CD14-positive monocyte (primary cell): ENCODE results near the gene DPP6. TPM values are rescaled to one million over a fixed set of nuclear protein-coding genes. Genes with fewer than 3 reads are reported as not detected.

Experiments used
- DNase-seq, 3 donors: peaks; one replicate each; pipeline ENCODE4 v3.0.0-alpha.2; 2011 to 2022
- H2AFZ ChIP-seq: 2 replicates; pipeline ENCODE4 v1.6.0; 2012; ENCODE audit warnings: mild to moderate bottlenecking, low read depth, low read length, inconsistent platforms; ENCODE audit not compliant: insufficient read depth, poor library complexity, severe bottlenecking
- H3K27ac ChIP-seq, 2 donors: 1 replicate in 1 of 2; 2 replicates in 1 of 2; pipeline ENCODE4 v1.5.1; 2012 to 2013; ENCODE audit warnings: low read length in 2 of 2, control low read depth in 1 of 2, inconsistent platforms in 1 of 2, low read depth in 1 of 2, mild to moderate bottlenecking in 1 of 2
- H3K27me3 ChIP-seq, 2 donors: one replicate each; pipeline versions ENCODE4 v1.6.0 to v1.6.1; 2011 to 2013; ENCODE audit warnings: low read length in 2 of 2; ENCODE audit not compliant: control insufficient read depth in 2 of 2, insufficient read depth in 2 of 2
- H3K36me3 ChIP-seq, 2 donors: replicated peaks in 1 of 2; 1 replicate in 1 of 2; 2 replicates in 1 of 2; pipeline versions ENCODE4 v1.5.1 to v1.6.1; 2012 to 2013; ENCODE audit warnings: low read length in 2 of 2, control low read depth in 1 of 2, inconsistent platforms in 1 of 2, mild to moderate bottlenecking in 1 of 2; ENCODE audit not compliant: insufficient read depth in 2 of 2, control insufficient read depth in 1 of 2
- H3K4me1 ChIP-seq, 2 donors: 1 replicate in 1 of 2; 2 replicates in 1 of 2; pipeline versions ENCODE4 v1.5.1 to v1.6.1; 2012 to 2013; ENCODE audit warnings: low read length in 2 of 2, control low read depth in 1 of 2, inconsistent platforms in 1 of 2, mild to moderate bottlenecking in 1 of 2, moderate library complexity in 1 of 2; ENCODE audit not compliant: insufficient read depth in 2 of 2, control insufficient read depth in 1 of 2
- H3K4me2 ChIP-seq: replicated peaks from 2 replicates; pipeline ENCODE3; 2012; ENCODE audit warnings: low read length, moderate library complexity, mild to moderate bottlenecking; ENCODE audit not compliant: poor library complexity, severe bottlenecking; ENCODE audit errors: extremely low read depth
- H3K4me3 ChIP-seq, 3 experiments: fragments of 200-600 bp in 1 of 3; sonication (generic) in 1 of 3; replicated peaks in 1 of 3; 1 replicate in 2 of 3; 2 replicates in 1 of 3; pipeline ENCODE4 v1.5.1; 2011 to 2013; ENCODE audit warnings: low read length in 3 of 3, mild to moderate bottlenecking in 3 of 3, control low read depth in 2 of 3, low read depth in 2 of 3, inconsistent platforms in 1 of 3, moderate library complexity in 1 of 3
- H3K79me2 ChIP-seq: 2 replicates; pipeline ENCODE4 v1.6.0; 2012; ENCODE audit warnings: mild to moderate bottlenecking, control low read depth, inconsistent platforms, low read length, moderate library complexity; ENCODE audit not compliant: insufficient read depth
- H3K9ac ChIP-seq: 2 replicates; pipeline ENCODE4 v1.6.0; 2017; ENCODE audit warnings: low read length, mild to moderate bottlenecking; ENCODE audit not compliant: insufficient read depth, poor library complexity, severe bottlenecking
- H3K9me3 ChIP-seq, 2 donors: replicated peaks in 1 of 2; 1 replicate in 1 of 2; 2 replicates in 1 of 2; pipeline versions ENCODE4 v1.5.1 to v1.6.1; 2012 to 2013; ENCODE audit warnings: low read length in 2 of 2, control low read depth in 1 of 2; ENCODE audit not compliant: control insufficient read depth in 1 of 2, insufficient read depth in 1 of 2
- H4K20me1 ChIP-seq: 2 replicates; pipeline ENCODE4 v1.6.0; 2012; ENCODE audit warnings: mild to moderate bottlenecking, low read length, control low read depth, moderate library complexity; ENCODE audit not compliant: insufficient read depth
- H3K27ac Mint-ChIP-seq, 7 donors: one replicate each; pipeline ENCODE4 v1.8.0; 2020; ENCODE audit warnings: mild to moderate bottlenecking in 7 of 7, mixed read lengths in 7 of 7, moderate library complexity in 6 of 7, inconsistent platforms in 2 of 7
- H3K27me3 Mint-ChIP-seq, 3 donors: one replicate each; pipeline ENCODE4 v1.8.0; 2021 to 2022; ENCODE audit warnings: low read depth in 3 of 3, mild to moderate bottlenecking in 3 of 3, mixed read lengths in 3 of 3, moderate library complexity in 3 of 3, inconsistent platforms in 1 of 3
- H3K36me3 Mint-ChIP-seq, 2 donors: one replicate each; pipeline ENCODE4 v1.8.0; 2020; ENCODE audit warnings: mixed read lengths in 2 of 2, inconsistent platforms in 1 of 2, mild to moderate bottlenecking in 1 of 2
- H3K4me1 Mint-ChIP-seq: one replicate; pipeline ENCODE4 v1.8.0; 2020; ENCODE audit warnings: mild to moderate bottlenecking, mixed read lengths
- H3K4me3 Mint-ChIP-seq, 2 donors: one replicate each; pipeline ENCODE4 v1.8.0; 2020; ENCODE audit warnings: mild to moderate bottlenecking in 2 of 2, mixed read lengths in 2 of 2, moderate library complexity in 1 of 2
- H3K9me3 Mint-ChIP-seq, 7 donors: one replicate each; pipeline ENCODE4 v1.8.0; 2020 to 2022; ENCODE audit warnings: mixed read lengths in 7 of 7, mild to moderate bottlenecking in 6 of 7, moderate library complexity in 6 of 7, inconsistent platforms in 2 of 7
- WGBS: methylation state at CpG from one replicate; pipeline ENCODE4 v1.1.5; 2013; ENCODE audit warnings: missing lambda C conversion rate; ENCODE audit not compliant: insufficient coverage; 5-methylcytosine and 5-hydroxymethylcytosine counted together
- intact Hi-C, 2 donors: fragments of 100-400 bp; cut with micrococcal nuclease; formaldehyde crosslinking; loops; one replicate each; pipeline versions ENCODE4 v1.15.0 to v1.15.1; 2023
- polyA plus RNA-seq, 3 donors: library from polyadenylated mRNA; depleted of rRNA in 1 of 3; unstranded in 2 of 3; stranded (reverse) in 1 of 3; fragments of 300-500 nt in 2 of 3; fragments of >200 nt in 1 of 3; fragmentation: Illumina TruSeq in 2 of 3; gene quantifications; 1 replicate in 2 of 3; 2 replicates in 1 of 3; pipeline ENCODE4 v1.2.3, GENCODE V29; 2012 to 2021
- TF ChIP-seq, protein P1 (sequence below): fragments of 200-600 bp; IDR thresholded peaks from one replicate; pipeline ENCODE4 v1.8.0; 2022; ENCODE audit warnings: antibody characterized with exemption, mild to moderate bottlenecking

DPP6 gene
- polyA plus RNA-seq, 3 donors = not detected

DNA sequence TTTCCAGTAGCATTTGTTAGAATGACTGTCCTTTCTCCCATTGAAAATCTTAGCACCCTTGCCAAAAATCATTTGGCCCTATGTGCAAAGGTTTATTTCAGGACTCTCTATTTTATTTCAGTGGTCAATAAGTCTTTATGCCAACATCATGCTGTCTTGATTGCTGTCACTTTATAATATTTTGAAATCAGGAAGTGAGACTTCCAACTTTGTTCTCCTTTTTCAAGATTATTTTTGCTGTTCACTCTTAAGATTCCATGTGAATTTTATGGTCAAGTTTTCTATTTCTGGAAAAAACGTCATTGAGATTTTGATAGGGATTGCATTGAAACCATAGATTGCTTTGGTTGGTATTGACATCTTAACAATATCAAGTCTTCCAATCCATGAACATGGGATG lies 885.6 kb downstream of the DPP6 start:
- peak overlapping the region in 1 of 7 donors; percentile 2 for H3K27ac Mint-ChIP-seq
- Histone ChIP-seq H3K27me3 (no peaks in the 10 kb centered on the region), H3K27ac (peak overlapping the region in 1 of 2 donors; percentile 34), H3K4me3 (no peak overlapping the region), H2AFZ (no peak overlapping the region), H3K4me2 (no peak overlapping the region), H4K20me1 (no peaks in the 10 kb centered on the region), H3K4me1 (peaks cover 5 to 13% of the 10 kb centered on the region in 2 donors), H3K9me3 (peaks cover 20 to 23% of the 10 kb centered on the region in 2 donors), H3K36me3 (peaks cover 3 to 37% of the 10 kb centered on the region in 2 donors), H3K79me2 (no peaks in the 10 kb centered on the region), H3K9ac (no peak overlapping the region)
- peak in 2 of 3 donors; percentile 8 to 33 for DNase-seq
- intact Hi-C loops = no loop called here
- TF ChIP-seq, protein P1, sequence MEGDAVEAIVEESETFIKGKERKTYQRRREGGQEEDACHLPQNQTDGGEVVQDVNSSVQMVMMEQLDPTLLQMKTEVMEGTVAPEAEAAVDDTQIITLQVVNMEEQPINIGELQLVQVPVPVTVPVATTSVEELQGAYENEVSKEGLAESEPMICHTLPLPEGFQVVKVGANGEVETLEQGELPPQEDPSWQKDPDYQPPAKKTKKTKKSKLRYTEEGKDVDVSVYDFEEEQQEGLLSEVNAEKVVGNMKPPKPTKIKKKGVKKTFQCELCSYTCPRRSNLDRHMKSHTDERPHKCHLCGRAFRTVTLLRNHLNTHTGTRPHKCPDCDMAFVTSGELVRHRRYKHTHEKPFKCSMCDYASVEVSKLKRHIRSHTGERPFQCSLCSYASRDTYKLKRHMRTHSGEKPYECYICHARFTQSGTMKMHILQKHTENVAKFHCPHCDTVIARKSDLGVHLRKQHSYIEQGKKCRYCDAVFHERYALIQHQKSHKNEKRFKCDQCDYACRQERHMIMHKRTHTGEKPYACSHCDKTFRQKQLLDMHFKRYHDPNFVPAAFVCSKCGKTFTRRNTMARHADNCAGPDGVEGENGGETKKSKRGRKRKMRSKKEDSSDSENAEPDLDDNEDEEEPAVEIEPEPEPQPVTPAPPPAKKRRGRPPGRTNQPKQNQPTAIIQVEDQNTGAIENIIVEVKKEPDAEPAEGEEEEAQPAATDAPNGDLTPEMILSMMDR = no peak
- peaks cover 19 to 24% (median 22%) of the 10 kb centered on the region in 7 donors for H3K9me3 Mint-ChIP-seq
- H3K4me3 Mint-ChIP-seq = no peak overlapping the region
- peaks cover 33 to 36% of the 10 kb centered on the region in 2 donors for H3K36me3 Mint-ChIP-seq
- no CpG with 5 or more reads among the region's 1 CpG for WGBS
- H3K27me3 Mint-ChIP-seq = peaks cover 0 to 2% (median 0%) of the 10 kb centered on the region in 3 donors
- H3K4me1 Mint-ChIP-seq = peaks cover 12% of the 10 kb centered on the region

DNA sequence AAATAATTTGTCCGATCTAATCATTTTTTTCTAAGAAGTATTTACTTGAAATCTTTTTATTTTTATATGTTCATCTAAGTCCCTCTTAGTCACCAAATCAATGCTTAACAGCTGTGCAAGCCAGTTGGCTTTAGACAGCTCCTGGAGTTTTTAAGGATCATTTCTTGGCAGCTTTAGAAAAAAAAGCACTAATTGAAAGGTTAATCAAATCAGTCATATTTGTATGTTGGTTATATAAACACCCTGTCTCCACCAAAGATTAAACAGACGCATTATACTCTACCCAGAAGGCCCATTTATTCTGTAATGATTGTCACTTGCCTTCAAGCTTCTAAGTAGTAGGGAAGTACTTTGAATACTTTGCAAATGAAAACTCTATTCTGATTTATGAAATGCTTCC lies 890.5 kb downstream of the DPP6 start:
- Histone ChIP-seq H3K4me2 (no peak overlapping the region), H3K4me1 (peaks cover 4 to 10% of the 10 kb centered on the region in 2 donors), H3K27ac (no peak overlapping the region), H3K79me2 (no peaks in the 10 kb centered on the region), H3K27me3 (no peaks in the 10 kb centered on the region), H3K4me3 (no peak overlapping the region), H3K9me3 (no peaks in the 10 kb centered on the region), H3K36me3 (peaks cover 49 to 66% of the 10 kb centered on the region in 2 donors), H2AFZ (no peak overlapping the region), H4K20me1 (no peaks in the 10 kb centered on the region), H3K9ac (no peak overlapping the region)
- Mint-ChIP-seq H3K27ac (no peak overlapping the region), H3K4me1 (peaks cover 10% of the 10 kb centered on the region), H3K4me3 (no peak overlapping the region), H3K9me3 (no peaks in the 10 kb centered on the region), H3K36me3 (peaks cover 61 to 64% of the 10 kb centered on the region in 2 donors), H3K27me3 (peaks cover 0 to 2% (median 0%) of the 10 kb centered on the region in 3 donors)
- intact Hi-C loops = no loop called here
- no peak for DNase-seq
- whole genome bisulfite sequencing = no CpG with 5 or more reads among the region's 2 CpGs
- TF ChIP-seq, protein P1 = no peak
